Upper lobe of right lung (tissue), 1 donor: ENCODE results near the gene SMAP1. TPM values are rescaled to one million over a fixed set of nuclear protein-coding genes. Genes with fewer than 3 reads are reported as not detected.

Source experiments
- ATAC-seq: fragments of 200-7000 bp; cut with Tn5 transposase; one replicate; pipeline ENCODE4 v1.9.1; 2020; ENCODE audit warnings: mild to moderate bottlenecking, moderate library complexity
- DNase-seq: peaks from one replicate; pipeline ENCODE4 v3.0.0-alpha.2; 2020
- H3K27ac ChIP-seq: fragments of 200-600 bp; one replicate; pipeline ENCODE4 v1.8.0; 2022
- H3K27me3 ChIP-seq: fragments of 200-600 bp; one replicate; pipeline ENCODE4 v1.8.0; 2022; ENCODE audit warnings: mild to moderate bottlenecking
- H3K36me3 ChIP-seq: fragments of 200-600 bp; one replicate; pipeline ENCODE4 v1.8.0; 2022
- H3K4me1 ChIP-seq: fragments of 200-600 bp; one replicate; pipeline ENCODE4 v1.8.0; 2022
- H3K4me3 ChIP-seq: fragments of 200-600 bp; one replicate; pipeline ENCODE4 v1.8.0; 2022; ENCODE audit warnings: mild to moderate bottlenecking
- H3K9me3 ChIP-seq: fragments of 200-600 bp; one replicate; pipeline ENCODE4 v1.8.0; 2022
- CTCF ChIP-seq: fragments of 200-600 bp; IDR thresholded peaks from one replicate; pipeline ENCODE4 v1.8.0; 2022; ENCODE audit warnings: antibody characterized with exemption
- intact Hi-C: fragments of 100-400 bp; cut with DNase I; formaldehyde crosslinking; loops from one replicate; pipeline ENCODE4 v1.11.0; 2022
- total RNA-seq: library from RNA; stranded (reverse); fragmentation: NEBNext Ultra II Directional; extraction: Animal tissue kit (Norgen Biotek cat#: 25700); gene quantifications from one replicate; pipeline ENCODE4 v1.2.1, GENCODE V29; 2021
- donor health status: DM: no; HTN: yes; CAD: no; lungs with severe emphysema.

The SMAP1 gene
- total RNA-seq, 1 donor from 2014 or later = 25.0 TPM

- intact Hi-C loops = no loop called here
- DNase-seq (no peak), ATAC-seq (no peak)
- Histone ChIP-seq H3K4me1 (no peaks in the 10 kb centered on the region), H3K4me3 (no peak overlapping the region), H3K36me3 (no peaks in the 10 kb centered on the region), H3K27me3 (no peaks in the 10 kb centered on the region), H3K9me3 (no peaks in the 10 kb centered on the region), H3K27ac (no peak overlapping the region)
- TF ChIP-seq CTCF = no peak
Observed at GRCh38 chr6:70790483-70791224, 123.0 kb downstream of the SMAP1 start.

- Histone ChIP-seq H3K9me3 (no peaks in the 10 kb centered on the region), H3K36me3 (no peaks in the 10 kb centered on the region), H3K4me1 (no peaks in the 10 kb centered on the region), H3K27me3 (no peaks in the 10 kb centered on the region), H3K27ac (no peak overlapping the region), H3K4me3 (no peak overlapping the region)
- TF ChIP-seq CTCF = no peak
- intact Hi-C loops = no loop called here
- ATAC-seq (no peak), DNase-seq (no peak)
Observed at GRCh38 chr6:70797625-70798024, 129.9 kb downstream of the SMAP1 start.

- Histone ChIP-seq H3K36me3 (peaks cover 9% of the 10 kb centered on the region), H3K27ac (no peak overlapping the region), H3K4me3 (no peak overlapping the region), H3K9me3 (no peaks in the 10 kb centered on the region), H3K27me3 (no peaks in the 10 kb centered on the region), H3K4me1 (no peaks in the 10 kb centered on the region)
- intact Hi-C loops = no loop called here
- TF ChIP-seq CTCF = no peak
- ATAC-seq (no peak), DNase-seq (no peak)
Observed at GRCh38 chr6:70806086-70806485, 138.4 kb downstream of the SMAP1 start.

- intact Hi-C loops = no loop called here
- no peaks in the 10 kb centered on the region for H3K36me3 ChIP-seq
- no peak overlapping the region for H3K27ac ChIP-seq
- H3K4me1 ChIP-seq = no peaks in the 10 kb centered on the region
- H3K27me3 ChIP-seq = no peaks in the 10 kb centered on the region
- no peak overlapping the region for H3K4me3 ChIP-seq
- no peak for TF ChIP-seq CTCF
- DNase-seq (no peak), ATAC-seq (no peak)
- H3K9me3 ChIP-seq = no peaks in the 10 kb centered on the region
Observed at GRCh38 chr6:70811788-70812187, 144.1 kb downstream of the SMAP1 start.

- Histone ChIP-seq H3K9me3 (no peaks in the 10 kb centered on the region), H3K4me3 (no peak overlapping the region), H3K27ac (no peak overlapping the region), H3K4me1 (no peaks in the 10 kb centered on the region), H3K36me3 (no peaks in the 10 kb centered on the region), H3K27me3 (no peaks in the 10 kb centered on the region)
- DNase-seq (no peak), ATAC-seq (no peak)
- intact Hi-C loops = no loop called here
- no peak for TF ChIP-seq CTCF
Observed at GRCh38 chr6:70813885-70814284, 146.2 kb downstream of the SMAP1 start.

- TF ChIP-seq CTCF = no peak
- no peak for ATAC-seq
Observed at GRCh38 chr6:70819646-70820045, 152.0 kb downstream of the SMAP1 start.

More at GRCh38 chr6:70819646-70820045, 152.0 kb downstream of the SMAP1 start:
- no peaks in the 10 kb centered on the region for H3K36me3 ChIP-seq
- no peak overlapping the region for H3K27ac ChIP-seq
- H3K4me1 ChIP-seq = no peaks in the 10 kb centered on the region
- no peak for DNase-seq
- intact Hi-C loops = no loop called here
- H3K27me3 ChIP-seq = no peaks in the 10 kb centered on the region
- no peaks in the 10 kb centered on the region for H3K9me3 ChIP-seq
- no peak overlapping the region for H3K4me3 ChIP-seq
